Umbilical cord (tissue), 2 donors: ENCODE measurements around the gene NKTR. TPM values are rescaled to one million over a fixed set of nuclear protein-coding genes. Genes with fewer than 3 reads are reported as not detected.

Experiments
- DNase-seq: peaks from one replicate; pipeline ENCODE4 v3.0.0-alpha.2; 2015; ENCODE audit warnings: low spot score
- total RNA-seq: library from RNA; depleted of rRNA; stranded (reverse); fragments of >200 nt; gene quantifications from one replicate; pipeline ENCODE4 v1.2.3, GENCODE V29; 2014; ENCODE audit warnings: low replicate concordance; ENCODE audit not compliant: insufficient read depth

Gene NKTR
- total RNA-seq, 1 donor from 2014 or later: 149 TPM

DNA sequence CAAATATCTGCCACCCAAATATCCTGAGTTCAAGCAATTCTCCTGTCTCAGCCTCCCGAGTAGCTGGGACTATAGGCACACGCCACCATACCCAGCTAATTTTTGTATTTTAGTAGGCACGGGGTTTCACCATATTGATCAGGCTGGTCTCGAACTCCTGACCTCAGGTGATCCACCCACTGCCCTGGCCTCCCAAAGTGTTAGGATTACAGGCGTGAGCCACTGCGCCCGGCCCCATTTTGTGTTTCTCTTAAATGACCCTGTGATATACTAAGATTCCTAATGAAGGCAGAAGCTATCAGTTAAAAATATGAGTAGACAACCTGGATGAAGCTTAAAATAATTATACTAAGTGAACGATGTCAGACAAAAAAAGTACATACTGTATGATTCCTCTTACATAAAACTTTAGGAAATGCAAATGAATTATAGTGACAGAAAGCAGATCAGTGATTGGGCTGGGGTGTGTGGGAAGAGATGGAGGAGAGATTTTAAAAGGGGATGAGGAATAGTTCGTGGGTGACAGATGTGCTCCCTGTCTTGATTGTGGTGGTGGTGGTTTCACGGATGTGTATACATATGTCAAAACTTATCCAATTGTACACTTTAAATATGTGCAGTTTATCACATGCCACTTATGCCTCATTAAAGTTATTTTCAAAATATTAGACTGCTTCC, 81.0 kb downstream of the NKTR start:
- DNase-seq: no peak

DNA sequence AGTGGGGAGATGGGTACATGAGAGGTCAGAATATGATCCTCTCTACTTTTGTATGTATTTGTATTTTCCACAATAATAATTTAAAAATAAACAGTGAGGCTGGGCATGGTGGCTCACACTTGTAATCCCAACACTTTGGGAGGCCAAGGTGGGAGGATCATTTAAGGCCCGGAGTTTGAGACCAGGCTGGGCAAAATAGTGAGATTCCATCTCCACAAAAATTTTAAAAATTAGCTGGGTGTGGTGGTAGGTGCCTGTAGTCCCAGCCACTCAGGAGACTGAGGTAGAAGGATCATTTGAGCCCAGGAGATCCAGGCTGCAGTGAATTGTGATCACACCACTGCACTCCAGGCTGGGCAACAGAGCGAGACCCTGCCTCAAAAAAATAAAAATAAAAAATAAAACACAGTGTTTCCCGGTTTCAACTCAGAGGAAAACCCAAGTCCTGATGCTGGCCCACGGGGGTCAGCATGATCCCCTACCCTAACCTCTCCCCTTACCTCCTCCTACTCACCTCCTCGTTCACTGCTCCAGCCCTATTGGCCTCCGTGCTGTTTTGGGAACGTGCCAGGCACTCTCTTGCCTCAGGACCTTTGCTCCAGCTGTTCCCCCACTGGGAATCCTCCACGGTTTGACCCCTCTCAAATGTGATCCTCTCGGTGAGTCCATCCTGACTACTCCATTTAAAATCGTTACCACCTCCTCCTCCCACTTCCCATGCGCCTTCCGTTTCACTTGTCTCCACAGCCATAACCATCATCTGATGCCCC, 82.0 kb downstream of the NKTR start:
- no peak for DNase-seq

DNA sequence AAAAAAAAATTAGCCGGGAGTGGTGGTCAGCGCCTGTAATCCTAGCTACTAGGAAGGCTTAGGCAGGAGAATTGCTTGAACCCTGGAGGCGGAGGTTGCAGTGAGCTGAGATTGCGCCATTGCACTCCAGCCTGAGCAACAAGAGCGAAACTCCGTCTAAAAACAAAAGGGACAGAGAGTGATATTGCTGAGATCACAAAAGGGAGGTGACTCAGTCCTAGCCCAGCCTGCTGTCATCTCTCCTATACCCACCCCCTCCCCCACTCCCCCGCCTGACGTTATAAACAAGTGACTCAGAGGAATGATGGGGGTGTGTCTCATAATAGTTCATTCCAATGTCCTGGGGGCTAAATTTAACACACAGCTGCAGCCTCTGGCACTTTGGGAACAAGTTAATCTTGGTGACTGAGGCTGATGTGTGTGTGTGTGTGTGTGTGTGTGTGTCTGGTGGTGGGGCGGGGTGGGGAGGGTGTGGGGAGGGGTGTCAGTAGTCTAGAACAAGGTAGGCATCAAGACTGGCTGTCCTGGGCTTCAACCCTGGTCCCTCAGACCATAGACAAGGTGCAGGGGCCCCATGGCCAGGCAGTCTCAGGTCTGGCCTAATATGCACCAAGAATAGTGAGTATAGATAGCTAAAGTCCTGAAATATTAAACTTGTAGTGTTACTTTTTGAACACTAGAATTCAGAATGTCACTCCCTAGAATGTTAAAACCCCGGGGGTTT, 83.6 kb downstream of the NKTR start:
- peak; percentile 28 for DNase-seq

DNA sequence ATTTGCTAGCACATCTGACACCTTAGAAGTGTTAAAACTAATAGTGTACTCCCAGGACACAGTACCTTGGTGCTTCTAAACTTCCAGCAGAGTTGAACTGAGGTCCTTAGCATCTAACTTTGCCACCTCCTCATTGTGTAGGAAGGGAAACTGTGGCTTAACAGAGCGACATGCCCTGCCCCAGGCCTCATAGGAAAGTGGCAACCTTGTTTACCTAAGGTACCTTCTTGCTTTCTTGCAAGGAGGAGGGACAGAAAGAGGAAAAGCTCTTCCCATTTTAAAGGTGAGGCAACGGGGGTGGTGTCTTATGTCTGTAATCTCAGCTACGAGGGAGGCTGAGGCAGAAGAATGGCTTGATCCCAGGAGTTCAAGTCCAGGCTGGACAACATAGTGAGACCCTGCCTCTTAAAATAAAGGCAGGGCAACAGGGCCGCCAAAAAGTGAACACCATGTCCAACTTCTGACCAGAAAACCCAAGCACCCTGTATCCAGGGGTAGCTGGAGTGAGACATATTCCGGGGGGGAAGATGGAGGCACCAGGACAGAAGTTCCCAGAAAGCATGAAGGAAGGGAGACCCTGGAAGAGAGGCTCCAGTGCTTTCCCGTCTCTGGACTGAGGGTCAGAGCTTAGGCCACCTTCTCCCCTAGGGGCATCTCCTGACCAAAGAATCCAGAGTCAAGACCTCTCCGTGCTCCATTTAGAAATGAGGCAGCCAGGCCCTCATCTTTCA, 84.3 kb downstream of the NKTR start:
- DNase-seq: no peak

DNA sequence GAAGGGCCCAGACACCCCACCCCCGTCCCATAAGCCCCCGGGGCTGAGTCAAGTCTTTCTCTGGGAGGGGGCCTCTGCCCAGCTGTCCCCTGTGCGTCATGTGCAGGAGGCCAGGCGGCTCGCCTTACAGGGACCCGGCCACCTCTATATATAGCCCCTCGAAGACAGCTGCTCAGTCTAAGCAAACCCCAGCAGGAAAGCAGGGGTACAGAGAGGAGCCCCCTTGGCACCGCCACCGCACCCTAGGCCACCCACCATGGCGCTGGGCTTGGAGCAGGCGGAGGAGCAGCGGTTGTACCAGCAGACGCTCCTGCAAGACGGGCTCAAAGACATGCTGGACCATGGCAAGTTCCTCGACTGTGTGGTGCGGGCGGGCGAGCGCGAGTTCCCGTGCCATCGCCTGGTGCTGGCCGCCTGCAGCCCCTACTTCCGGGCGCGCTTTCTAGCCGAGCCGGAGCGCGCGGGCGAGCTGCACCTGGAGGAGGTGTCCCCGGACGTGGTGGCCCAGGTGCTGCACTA, 84.9 kb downstream of the NKTR start, which contains the start of gene KLHL40:
Gene KLHL40, plus strand, starts transcription at position 175 of the 519 bp plus-strand sequence. Its CDS starts 82 bp downstream, at position 257.
- no peak for DNase-seq

DNA sequence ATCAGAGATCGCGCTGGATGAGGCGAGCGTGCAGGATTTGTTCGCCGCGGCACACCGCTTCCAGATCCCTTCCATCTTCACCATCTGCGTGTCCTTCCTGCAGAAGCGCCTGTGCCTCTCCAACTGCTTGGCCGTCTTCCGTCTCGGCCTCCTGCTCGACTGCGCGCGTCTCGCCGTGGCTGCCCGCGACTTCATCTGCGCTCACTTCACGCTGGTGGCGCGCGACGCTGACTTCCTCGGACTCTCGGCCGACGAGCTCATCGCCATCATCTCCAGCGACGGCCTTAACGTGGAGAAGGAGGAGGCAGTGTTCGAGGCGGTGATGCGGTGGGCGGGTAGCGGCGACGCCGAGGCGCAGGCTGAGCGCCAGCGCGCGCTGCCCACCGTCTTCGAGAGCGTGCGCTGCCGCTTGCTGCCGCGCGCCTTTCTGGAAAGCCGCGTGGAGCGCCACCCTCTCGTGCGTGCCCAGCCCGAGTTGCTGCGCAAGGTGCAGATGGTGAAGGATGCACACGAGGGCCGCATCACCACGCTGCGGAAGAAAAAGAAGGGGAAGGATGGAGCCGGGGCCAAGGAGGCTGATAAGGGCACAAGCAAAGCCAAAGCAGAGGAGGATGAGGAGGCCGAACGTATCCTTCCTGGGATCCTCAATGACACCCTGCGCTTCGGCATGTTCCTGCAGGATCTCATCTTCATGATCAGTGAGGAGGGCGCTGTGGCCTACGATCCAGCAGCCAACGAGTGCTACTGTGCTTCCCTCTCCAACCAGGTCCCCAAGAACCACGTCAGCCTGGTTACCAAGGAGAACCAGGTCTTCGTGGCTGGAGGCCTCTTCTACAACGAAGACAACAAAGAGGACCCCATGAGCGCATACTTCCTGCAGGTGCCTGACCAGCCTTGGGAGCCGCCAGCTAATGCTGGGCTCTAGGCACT, 85.7 kb downstream of the NKTR start:
- no peak for DNase-seq

DNA sequence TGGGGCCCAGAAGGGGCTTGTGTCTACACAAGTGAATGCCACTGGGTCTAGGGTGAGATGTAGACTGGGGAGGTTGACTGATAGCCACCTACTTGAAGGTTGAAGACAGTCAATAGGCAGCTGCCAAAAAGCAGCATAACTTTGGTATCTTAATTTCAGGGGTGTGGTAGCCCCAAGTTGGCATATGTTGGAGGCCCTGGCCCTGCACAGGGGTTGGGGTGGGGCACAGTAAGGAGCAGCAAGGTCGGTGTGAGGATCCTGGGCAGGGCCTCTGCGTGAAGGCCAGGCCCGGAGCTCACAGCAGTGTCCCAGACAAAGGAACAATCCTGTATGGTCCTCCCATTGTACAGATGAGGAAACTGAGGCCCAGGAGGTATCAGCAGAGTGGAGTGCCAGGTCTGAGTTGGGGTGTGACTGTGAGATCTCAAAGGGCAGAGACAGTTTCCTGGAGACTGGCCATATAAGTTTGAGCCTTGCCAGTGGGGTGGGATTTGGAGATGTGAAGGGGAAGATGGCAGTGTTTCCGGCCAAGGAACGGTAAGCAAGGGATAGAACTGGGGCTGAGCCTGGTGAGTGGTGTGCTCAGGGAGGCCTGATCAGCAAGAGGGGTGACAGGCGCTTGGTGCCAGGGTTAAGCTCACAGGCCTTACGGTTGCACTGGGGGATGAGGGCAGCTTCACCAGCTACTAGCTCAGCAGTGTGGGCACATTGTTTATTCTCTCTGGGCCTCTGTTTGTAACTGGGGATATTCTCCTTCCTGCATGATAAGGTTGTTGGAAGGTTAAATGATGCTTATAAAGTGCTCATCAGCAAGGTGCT, 86.6 kb downstream of the NKTR start:
- DNase-seq: no peak

DNA sequence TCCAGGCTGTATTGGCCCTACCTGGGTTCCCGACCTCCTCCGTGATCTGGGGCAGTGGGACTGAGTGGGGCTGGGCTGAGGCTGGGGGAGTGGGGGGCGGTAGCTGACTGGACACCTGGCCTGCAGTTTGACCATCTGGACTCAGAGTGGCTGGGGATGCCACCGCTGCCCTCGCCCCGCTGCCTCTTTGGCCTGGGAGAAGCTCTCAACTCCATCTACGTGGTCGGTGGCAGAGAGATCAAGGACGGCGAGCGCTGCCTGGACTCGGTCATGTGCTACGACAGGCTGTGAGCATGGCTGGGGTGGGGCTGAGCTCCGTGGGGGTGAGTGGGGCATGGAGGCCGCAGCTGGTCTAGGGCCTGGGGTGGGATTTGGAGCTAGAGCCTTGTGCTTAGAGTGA, 87.5 kb downstream of the NKTR start:
- DNase-seq: no peak

DNA sequence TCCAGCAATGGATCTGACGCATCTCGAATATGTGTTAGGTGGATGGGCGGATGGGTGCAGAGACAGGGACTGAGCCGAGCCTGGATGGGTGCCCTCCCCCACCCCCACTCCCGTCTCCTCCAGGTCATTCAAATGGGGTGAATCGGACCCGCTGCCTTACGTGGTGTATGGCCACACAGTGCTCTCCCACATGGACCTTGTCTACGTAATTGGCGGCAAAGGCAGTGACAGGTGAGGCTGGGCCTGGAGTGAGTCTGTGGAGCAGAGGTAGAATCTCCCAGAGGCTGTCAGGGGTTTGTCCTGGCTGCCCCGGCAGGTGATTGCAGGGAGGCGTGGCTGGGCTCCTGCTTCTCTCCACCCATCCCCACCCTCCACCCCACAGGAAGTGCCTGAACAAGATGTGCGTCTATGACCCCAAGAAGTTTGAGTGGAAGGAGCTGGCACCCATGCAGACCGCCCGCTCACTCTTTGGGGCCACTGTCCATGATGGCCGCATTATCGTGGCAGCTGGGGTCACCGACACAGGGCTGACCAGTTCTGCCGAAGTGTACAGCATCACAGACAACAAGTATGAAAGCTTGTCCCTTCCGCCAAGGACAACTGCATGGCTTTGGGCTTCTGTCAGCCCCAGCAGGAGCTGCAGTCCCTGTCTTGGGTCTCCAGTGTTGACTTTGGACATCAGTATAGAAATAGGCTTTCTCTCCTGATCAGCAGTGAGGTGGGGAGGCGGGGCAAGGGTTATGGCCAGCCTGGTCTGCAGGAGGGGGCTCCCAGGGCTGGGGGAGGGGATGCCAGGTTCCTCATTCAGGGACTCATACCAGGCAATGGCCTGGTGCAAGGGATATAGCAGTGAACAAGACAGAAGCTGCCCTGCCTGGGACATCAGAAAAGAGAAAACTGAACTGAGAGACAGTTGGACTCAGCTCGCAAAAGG, 88.3 kb downstream of the NKTR start:
- no peak for DNase-seq

DNA sequence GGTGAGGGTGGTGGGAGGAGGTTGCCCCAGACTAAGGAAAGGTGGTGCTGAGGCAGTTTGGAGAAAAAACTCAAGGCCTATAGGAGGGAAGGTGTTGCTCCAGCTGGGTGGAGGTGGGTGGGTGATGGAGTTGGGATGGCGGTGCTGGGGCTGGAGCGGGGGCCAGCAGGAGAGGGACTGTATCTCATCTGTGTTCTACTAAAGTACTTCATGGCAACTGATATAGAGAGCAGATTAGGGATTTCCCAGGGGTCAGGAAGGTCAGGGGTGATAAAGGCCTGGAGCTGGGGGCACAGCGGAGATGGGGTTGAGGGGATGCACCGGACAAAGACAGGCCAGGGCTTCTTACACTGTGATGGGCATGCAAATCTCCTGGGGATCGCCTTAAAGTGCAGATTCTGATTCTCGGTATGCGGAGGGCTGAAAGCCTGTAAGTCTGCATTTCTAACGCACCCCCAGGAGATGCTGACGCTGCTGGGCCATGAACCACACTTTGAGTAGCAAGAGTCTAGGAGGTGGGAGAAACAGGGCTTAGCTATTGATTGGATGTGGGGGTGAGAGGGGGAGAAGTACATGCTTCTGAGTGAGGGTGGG, 89.0 kb downstream of the NKTR start:
- DNase-seq: no peak

DNA sequence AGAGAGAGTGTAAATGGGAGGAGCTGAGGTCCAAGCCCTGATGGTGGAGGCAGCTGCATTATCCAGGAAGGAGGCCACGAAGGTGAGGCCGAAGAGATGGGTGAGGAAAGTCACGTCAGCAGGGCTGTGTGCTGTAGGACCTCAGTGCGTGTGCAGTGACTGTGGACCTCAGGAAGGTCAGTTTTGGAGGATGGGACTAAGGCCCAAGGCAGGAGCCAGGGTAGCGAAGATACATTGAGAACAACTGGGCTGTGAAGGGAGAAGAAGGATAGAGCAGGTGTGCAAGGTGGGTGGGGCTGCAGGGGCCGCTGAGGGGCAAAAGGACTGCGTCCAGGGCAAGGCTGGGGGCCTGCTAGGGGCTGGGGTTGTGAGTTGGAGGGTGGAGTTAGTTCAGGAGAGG, 89.7 kb downstream of the NKTR start:
- no peak for DNase-seq

DNA sequence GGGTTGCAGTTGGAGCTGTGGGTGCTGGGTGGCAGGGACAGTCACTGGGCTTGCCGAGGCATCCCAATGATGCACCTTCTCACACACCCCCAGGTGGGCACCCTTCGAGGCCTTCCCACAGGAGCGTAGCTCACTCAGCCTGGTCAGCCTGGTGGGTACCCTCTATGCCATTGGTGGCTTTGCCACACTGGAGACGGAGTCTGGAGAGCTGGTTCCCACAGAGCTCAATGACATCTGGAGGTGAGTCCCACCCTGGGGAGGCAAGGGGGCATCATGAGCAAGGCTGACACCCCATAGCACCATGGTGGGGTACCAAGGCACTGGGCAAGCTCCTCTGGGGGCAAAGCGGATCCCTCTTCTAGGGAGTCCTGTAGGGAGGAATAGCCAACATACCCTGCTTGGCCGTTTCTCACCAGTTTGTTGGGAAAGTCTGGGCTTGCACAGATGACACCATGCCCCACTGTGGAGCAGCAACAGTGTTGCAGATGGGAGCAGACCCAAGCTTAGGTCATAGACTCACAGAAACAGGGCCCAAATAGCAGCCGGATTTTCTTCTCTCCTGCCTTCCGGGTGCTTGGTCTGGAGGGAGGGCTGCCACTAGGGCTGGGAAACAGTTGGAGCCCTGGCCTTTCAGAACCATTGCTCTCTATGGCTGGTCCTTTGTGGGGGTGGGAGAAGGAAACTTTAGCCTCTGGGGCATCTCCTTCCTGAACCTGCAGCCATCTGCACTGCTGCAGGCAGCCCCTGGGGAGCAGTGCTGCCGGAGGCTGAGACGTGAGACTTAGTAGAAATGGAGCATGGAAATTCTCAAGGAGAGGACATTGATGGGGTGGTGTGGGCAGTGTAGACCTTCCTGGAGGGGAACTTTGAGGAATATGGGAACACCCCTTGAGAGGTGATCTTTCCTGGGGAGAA, 90.5 kb downstream of the NKTR start:
- DNase-seq: no peak

DNA sequence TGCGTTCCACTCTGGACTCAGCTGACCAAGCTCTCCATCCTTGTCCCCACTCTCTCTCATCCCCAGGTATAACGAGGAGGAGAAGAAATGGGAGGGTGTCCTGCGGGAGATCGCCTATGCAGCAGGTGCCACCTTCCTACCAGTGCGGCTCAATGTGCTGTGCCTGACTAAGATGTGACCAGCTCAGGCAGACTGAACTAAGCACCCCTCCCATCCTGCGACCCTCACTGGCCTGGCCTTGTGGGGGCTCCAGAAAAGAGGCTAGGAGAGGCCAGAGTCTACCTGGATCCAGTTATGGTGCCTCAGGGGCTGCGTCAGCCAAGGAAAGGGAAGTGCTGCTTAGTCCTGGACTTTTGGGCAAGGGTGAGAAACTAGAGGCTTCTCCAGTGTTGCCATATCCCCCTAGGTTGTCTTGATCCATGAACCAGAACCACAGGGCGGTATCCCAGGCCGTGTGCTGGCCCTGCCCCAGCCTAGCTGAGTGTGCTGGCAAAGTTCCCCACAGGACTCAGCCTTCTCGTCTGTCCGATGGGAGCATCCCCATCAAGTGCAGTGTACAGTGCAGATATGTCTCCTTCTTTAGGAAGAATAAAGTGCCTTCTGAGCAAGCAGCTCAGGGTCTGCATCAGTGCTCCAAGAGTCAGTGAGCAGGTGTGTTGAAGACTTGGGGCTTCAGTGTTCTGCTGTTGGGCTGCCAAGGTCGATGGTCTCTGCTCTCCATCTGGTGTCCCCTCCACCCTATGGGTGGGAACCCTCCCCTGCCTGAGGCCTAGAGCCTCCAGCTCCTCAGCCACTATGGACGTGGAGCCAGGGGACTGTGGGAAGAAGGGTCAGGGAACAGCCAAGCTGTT, 91.6 kb downstream of the NKTR start:
- DNase-seq: no peak

DNA sequence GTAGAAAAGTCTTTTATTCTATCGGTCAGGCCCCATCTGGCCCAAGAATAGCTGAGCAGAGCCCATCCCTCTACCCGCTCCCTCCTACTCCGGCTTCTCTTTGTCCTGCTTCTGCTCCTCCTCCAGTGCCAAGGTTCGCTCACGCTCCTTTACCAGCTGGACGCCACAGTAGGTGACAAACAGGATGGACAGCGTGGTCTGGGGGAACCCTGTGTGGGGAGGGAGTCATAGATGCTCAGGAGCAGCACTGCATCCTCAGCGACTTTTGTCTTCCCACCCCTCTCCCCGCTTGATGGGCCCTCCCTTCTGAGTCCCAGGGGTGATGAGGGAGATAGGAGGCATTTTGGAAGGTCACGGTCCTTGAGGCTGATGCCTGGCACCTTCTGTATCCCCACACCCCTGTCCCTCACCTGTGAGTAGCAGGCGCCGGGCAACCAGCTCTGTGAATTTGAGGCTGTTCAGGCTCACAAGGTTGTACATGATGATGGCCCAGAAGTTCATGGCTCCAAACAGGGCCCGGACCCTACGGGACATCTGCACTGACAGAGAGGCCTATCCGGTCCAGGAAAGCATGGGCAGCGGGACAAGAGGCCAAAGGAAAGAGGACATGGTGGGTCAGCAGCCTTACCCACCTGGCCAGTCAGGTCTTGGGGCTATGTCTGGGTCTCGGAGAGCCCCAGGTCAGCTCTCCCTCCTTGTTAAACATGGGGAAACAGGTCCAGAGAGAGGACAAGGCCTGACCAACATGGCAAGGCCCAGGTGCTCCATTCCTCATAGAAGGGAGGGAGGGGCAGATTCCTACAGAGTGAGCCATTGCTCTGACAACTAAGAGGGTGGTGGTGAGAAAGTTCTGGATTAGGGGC, 92.4 kb downstream of the NKTR start:
- no peak for DNase-seq

DNA sequence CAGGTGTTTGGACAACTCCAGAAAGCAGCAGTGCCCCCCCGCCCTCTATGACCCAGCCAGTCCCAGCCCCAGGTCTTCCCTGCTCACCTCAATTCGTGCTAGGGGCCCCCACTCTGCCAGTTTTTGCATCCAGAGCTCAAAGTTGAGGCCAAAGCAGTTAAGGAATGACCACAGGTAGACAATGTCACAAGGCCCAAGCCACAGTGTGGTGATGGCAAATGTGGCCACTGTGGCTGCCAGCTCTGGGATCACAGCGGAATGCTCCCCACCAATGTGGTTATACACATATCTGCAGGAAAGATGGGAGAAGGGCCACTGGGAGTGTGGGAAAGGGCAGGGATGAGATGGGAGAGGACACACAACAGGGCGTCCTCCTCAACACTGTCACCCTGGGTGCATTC, 93.0 kb downstream of the NKTR start:
- no peak for DNase-seq
